BJ (cell line): ENCODE measurements around the gene VTN. TPM values are rescaled to one million over a fixed set of nuclear protein-coding genes. Genes with fewer than 3 reads are reported as not detected.

ENCODE experiments used
- CTCF ChIA-PET: fragments of 350-600 bp; formaldehyde crosslinking; extraction: SDS; loops from one replicate; lab custom pipeline; 2021; ENCODE audit warnings: antibody characterized with exemption, inconsistent platforms; lab: Yijun Ruan, JAX
- POLR2A ChIA-PET: fragments of 300-600 bp; sonication (Branson Sonifier 250); formaldehyde crosslinking; extraction: SDS; loops from one replicate; lab custom pipeline; 2021; ENCODE audit warnings: antibody characterized with exemption; lab: Charles Lee
- DNase-seq: peaks from one replicate; pipeline ENCODE4 v3.0.0-alpha.2; 2011; ENCODE audit warnings: low read depth
- H3K27me3 ChIP-seq: 2 replicates; pipeline ENCODE4 v1.6.0; 2011; ENCODE audit warnings: low read length; ENCODE audit not compliant: control insufficient read depth, insufficient read depth
- H3K36me3 ChIP-seq: 2 replicates; pipeline ENCODE4 v1.5.1; 2011; ENCODE audit warnings: low read length; ENCODE audit not compliant: control insufficient read depth, insufficient read depth
- H3K4me3 ChIP-seq: 2 replicates; pipeline ENCODE4 v1.5.1; 2011; ENCODE audit warnings: low read depth, mild to moderate bottlenecking, control low read depth, low read length
- CTCF ChIP-seq: IDR thresholded peaks from 2 replicates; pipeline ENCODE4 v1.5.1; 2011; ENCODE audit warnings: low read depth, mild to moderate bottlenecking, control low read depth, inconsistent platforms, low read length, moderate library complexity; ENCODE audit not compliant: insufficient read depth
- polyA plus RNA-seq: library from polyadenylated mRNA; depleted of rRNA; stranded (reverse); fragments of >200 nt; gene quantifications from 2 replicates; pipeline ENCODE4 v1.2.3, GENCODE V29; 2011

VTN gene
- polyA plus RNA-seq, 1 experiment = 4.2 TPM

- no peak for TF ChIP-seq CTCF
- no peaks in the 10 kb centered on the region for H3K27me3 ChIP-seq
- DNase-seq = no peak
- H3K36me3 ChIP-seq = peaks cover 11% of the 10 kb centered on the region
- ChIA-PET POLR2A (no interaction called here), CTCF (no interaction called here)
- H3K4me3 ChIP-seq = no peak overlapping the region
Observed at GRCh38 chr17:28385406-28385805, 15.3 kb upstream of the VTN start.

DNA sequence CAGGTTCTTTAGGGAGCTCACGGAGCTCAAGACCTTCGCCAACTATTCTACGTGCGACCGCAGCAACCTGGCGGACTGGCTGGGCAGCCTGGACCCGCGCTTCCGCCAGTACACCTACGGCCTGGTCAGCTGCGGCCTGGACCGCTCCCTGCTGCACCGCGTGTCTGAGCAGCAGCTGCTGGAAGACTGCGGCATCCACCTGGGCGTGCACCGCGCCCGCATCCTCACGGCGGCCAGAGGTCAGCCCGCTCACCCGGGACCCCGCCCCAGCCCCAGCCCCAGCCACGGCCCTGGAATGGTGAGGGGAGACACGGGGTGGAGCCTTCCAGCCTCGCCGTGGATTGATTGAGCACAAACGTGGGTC is 14.9 kb upstream of the VTN start:
- ChIA-PET POLR2A (no interaction called here), CTCF (no interaction called here)
- H3K4me3 ChIP-seq = no peak overlapping the region
- no peaks in the 10 kb centered on the region for H3K27me3 ChIP-seq
- no peak for DNase-seq
- no peak for TF ChIP-seq CTCF
- peaks cover 11% of the 10 kb centered on the region for H3K36me3 ChIP-seq

- DNase-seq = no peak
- TF ChIP-seq CTCF = no peak
- H3K27me3 ChIP-seq = no peaks in the 10 kb centered on the region
- peaks cover 9% of the 10 kb centered on the region for H3K36me3 ChIP-seq
- H3K4me3 ChIP-seq = no peak overlapping the region
- ChIA-PET POLR2A (interaction anchor here (0.5 kb wide), 1 partner anchor 99 kb away, joined by 3 read pairs; no protein-coding TSS in a partner anchor), CTCF (no interaction called here)
Observed at GRCh38 chr17:28384281-28385036, 14.4 kb upstream of the VTN start.

DNA sequence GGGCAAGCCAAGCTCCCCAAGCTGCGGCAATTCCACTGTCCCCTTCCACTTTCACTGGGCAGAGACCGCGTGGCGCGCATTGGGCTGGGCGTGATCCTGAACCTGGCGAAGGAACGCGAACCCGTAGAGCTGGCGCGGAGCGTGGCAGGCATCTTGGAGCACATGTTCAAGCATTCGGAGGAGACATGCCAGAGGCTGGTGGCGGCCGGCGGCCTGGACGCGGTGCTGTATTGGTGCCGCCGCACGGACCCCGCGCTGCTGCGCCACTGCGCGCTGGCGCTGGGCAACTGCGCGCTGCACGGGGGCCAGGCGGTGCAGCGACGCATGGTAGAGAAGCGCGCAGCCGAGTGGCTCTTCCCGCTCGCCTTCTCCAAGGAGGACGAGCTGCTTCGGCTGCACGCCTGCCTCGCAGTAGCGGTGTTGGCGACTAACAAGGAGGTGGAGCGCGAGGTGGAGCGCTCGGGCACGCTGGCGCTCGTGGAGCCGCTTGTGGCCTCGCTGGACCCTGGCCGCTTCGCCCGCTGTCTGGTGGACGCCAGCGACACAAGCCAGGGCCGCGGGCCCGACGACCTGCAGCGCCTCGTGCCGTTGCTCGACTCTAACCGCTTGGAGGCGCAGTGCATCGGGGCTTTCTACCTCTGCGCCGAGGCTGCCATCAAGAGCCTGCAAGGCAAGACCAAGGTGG is 11.2 kb upstream of the VTN start:
- CTCF ChIA-PET = no interaction called here

More for the DNA sequence above, 11.2 kb upstream of the VTN start:
- no peak for DNase-seq
- Histone ChIP-seq H3K27me3 (no peaks in the 10 kb centered on the region), H3K36me3 (peaks cover 8% of the 10 kb centered on the region), H3K4me3 (no peak overlapping the region)
- TF ChIP-seq CTCF = no peak
- POLR2A ChIA-PET = no interaction called here
